HG02885 (cell line): ENCODE results near the gene DNAH1.
"Not testable (repeated sequence)": the region's sequence is repeated elsewhere in the genome, so short reads cannot be mapped to it uniquely, and the experiment has no call there.

Source experiments
- ATAC-seq: cut with Tn5 transposase; IDR thresholded peaks from one replicate; pipeline ENCODE4 v1.9.1; 2021; ENCODE audit warnings: mild to moderate bottlenecking; ENCODE audit not compliant: unreplicated experiment, poor library complexity

The DNAH1 gene

GRCh38 chr3:52315977-52316764 lies at the start of gene DNAH1:
Gene DNAH1, plus strand, starts transcription at chr3:52316319. Its CDS starts 6,124 bp downstream, at chr3:52322443.
- no peak for ATAC-seq

- no peak for ATAC-seq
Measured at GRCh38 chr3:52268036-52268435, 48.1 kb upstream of the DNAH1 start.

- no peak for ATAC-seq
Measured at GRCh38 chr3:52269776-52270175, 46.3 kb upstream of the DNAH1 start.

GRCh38 chr3:52270252-52270754 lies 45.8 kb upstream of the DNAH1 start:
- ATAC-seq = no peak

GRCh38 chr3:52272172-52272571 lies 43.9 kb upstream of the DNAH1 start:
- not testable (repeated sequence) for ATAC-seq

GRCh38 chr3:52272831-52273230 lies 43.3 kb upstream of the DNAH1 start:
- ATAC-seq = no peak

- not testable (repeated sequence) for ATAC-seq
Measured at GRCh38 chr3:52274781-52275180, 41.3 kb upstream of the DNAH1 start.

- no peak for ATAC-seq
Measured at GRCh38 chr3:52277071-52277964, 38.8 kb upstream of the DNAH1 start.

- ATAC-seq = peak; percentile 67
Measured at GRCh38 chr3:52277972-52278509, 38.1 kb upstream of the DNAH1 start.

- peak; percentile 89 for ATAC-seq
Measured at GRCh38 chr3:52278510-52279069, 37.5 kb upstream of the DNAH1 start, which contains the start of gene WDR82. Gene WDR82, minus strand, starts transcription at chr3:52278649. Its CDS starts 288 bp downstream, at chr3:52278361.

GRCh38 chr3:52279596-52279995 lies 36.5 kb upstream of the DNAH1 start:
- ATAC-seq = no peak

GRCh38 chr3:52280050-52280461 lies 36.1 kb upstream of the DNAH1 start:
- no peak for ATAC-seq

- no peak for ATAC-seq
Measured at GRCh38 chr3:52281981-52282801, 33.9 kb upstream of the DNAH1 start.

- no peak for ATAC-seq
Measured at GRCh38 chr3:52283306-52283705, 32.8 kb upstream of the DNAH1 start.

- ATAC-seq = not testable (repeated sequence)
Measured at GRCh38 chr3:52284051-52284450, 32.1 kb upstream of the DNAH1 start.

- ATAC-seq = no peak
Measured at GRCh38 chr3:52286777-52287110, 29.4 kb upstream of the DNAH1 start.

- no peak for ATAC-seq
Measured at GRCh38 chr3:52288674-52289073, 27.4 kb upstream of the DNAH1 start.

- ATAC-seq = no peak
Measured at GRCh38 chr3:52289338-52289746, 26.8 kb upstream of the DNAH1 start.

GRCh38 chr3:52289747-52290595 lies 26.1 kb upstream of the DNAH1 start:
- no peak for ATAC-seq
